Smooth muscle cell (in vitro differentiated cells): ENCODE measurements around the gene ITPA. TPM values are rescaled to one million over a fixed set of nuclear protein-coding genes. Genes with fewer than 3 reads are reported as not detected.

ENCODE experiments used
- DNase-seq: peaks from one replicate; lab custom pipeline; 2025; ENCODE audit not compliant: unreplicated experiment; lab: John Stamatoyannopoulos, UW
- H2AFZ ChIP-seq: fragments of 200-600 bp; sonication (generic); 2 replicates; pipeline ENCODE4 v1.6.0; 2016; ENCODE audit warnings: antibody characterized with exemption, low read depth, mild to moderate bottlenecking
- H3F3A ChIP-seq: fragments of 200-600 bp; sonication (generic); 2 replicates; pipeline ENCODE4 v1.6.0; 2017; ENCODE audit warnings: antibody characterized with exemption, low read depth
- H3K27ac ChIP-seq: fragments of 200-600 bp; sonication (generic); 2 replicates; pipeline ENCODE4 v1.5.1; 2016; ENCODE audit warnings: low read depth, mild to moderate bottlenecking
- H3K27me3 ChIP-seq: fragments of 200-600 bp; sonication (generic); 2 replicates; pipeline ENCODE4 v1.6.1; 2016; ENCODE audit warnings: low read depth, mild to moderate bottlenecking
- H3K36me3 ChIP-seq: fragments of 200-600 bp; sonication (generic); 2 replicates; pipeline ENCODE4 v1.5.1; 2016; ENCODE audit warnings: low read depth
- H3K4me1 ChIP-seq: fragments of 200-600 bp; sonication (generic); 2 replicates; pipeline ENCODE4 v1.5.1; 2016; ENCODE audit warnings: low read depth
- H3K4me2 ChIP-seq: fragments of 200-600 bp; sonication (generic); 2 replicates; pipeline ENCODE4 v1.6.0; 2016; ENCODE audit warnings: mild to moderate bottlenecking
- H3K4me3 ChIP-seq: fragments of 200-600 bp; sonication (generic); 2 replicates; pipeline ENCODE4 v1.5.1; 2016; ENCODE audit warnings: mild to moderate bottlenecking
- H3K79me2 ChIP-seq: fragments of 200-600 bp; sonication (generic); 2 replicates; pipeline ENCODE4 v1.6.0; 2016; ENCODE audit warnings: low read depth, mild to moderate bottlenecking
- H3K9ac ChIP-seq: fragments of 200-600 bp; sonication (generic); 2 replicates; pipeline ENCODE4 v1.6.0; 2016; ENCODE audit warnings: low read depth
- H3K9me3 ChIP-seq: fragments of 200-600 bp; sonication (generic); replicated peaks from 2 replicates; pipeline ENCODE4 v1.5.1; 2016; ENCODE audit warnings: low read depth
- H4K20me1 ChIP-seq: fragments of 200-600 bp; sonication (generic); 2 replicates; pipeline ENCODE4 v1.6.0; 2016; ENCODE audit warnings: low read depth
- WGBS: methylation state at CpG from one replicate; pipeline ENCODE4 v1.1.7; 2016; ENCODE audit warnings: low lambda C conversion rate; 5-methylcytosine and 5-hydroxymethylcytosine counted together
- polyA plus RNA-seq: library from polyadenylated mRNA; unstranded; fragments of >200 nt; fragmentation: Nextera tagmentation; extraction: Ambion mirVana; gene quantifications from 2 replicates; pipeline ENCODE4 v1.2.1, GENCODE V29; 2016
- total RNA-seq: library from RNA; depleted of rRNA; stranded (reverse); fragments of >200 nt; gene quantifications from 2 replicates; pipeline ENCODE4 v1.2.3, GENCODE V29; 2014
- TF ChIP-seq, protein P1 (sequence below): fragments of 200-600 bp; sonication (generic); IDR thresholded peaks from 2 replicates; pipeline ENCODE4 v1.5.1; 2017; ENCODE audit warnings: borderline replicate concordance, mild to moderate bottlenecking, antibody characterized with exemption; ENCODE audit not compliant: insufficient read depth, poor library complexity, severe bottlenecking

Gene ITPA
- total and polyA plus RNA-seq, 2 experiments from 2014 or later: 20.4 to 51.6 TPM

DNA sequence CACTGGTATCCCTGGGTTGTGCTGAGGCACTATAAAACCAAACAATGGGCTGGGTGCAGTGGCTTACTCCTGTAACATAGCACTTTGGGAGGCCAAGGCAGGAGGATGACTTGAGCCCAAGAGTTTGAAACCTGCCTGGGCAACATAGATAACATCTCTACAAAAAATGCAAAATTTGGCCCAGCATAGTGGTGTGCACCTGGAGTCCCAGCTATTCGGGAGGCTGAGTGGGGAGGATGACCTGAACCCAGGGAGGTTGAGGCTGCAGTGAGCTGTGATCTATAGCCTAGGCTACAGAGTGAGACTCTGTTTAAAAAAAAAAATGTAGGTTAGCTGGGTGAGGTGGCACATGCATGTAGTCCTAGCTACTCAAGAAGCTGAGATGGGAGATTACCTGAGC is 37.4 kb downstream of the ITPA start:
- Histone ChIP-seq H2AFZ (no peak overlapping the region), H3K27me3 (peaks cover 26% of the 10 kb centered on the region), H3K9me3 (no peaks in the 10 kb centered on the region), H3K4me2 (no peak overlapping the region), H4K20me1 (peaks cover 16% of the 10 kb centered on the region), H3K79me2 (no peaks in the 10 kb centered on the region), H3K4me3 (no peak overlapping the region), H3K9ac (no peak overlapping the region), H3F3A (peaks cover 6% of the 10 kb centered on the region), H3K27ac (no peak overlapping the region), H3K36me3 (no peaks in the 10 kb centered on the region), H3K4me1 (peaks cover 7% of the 10 kb centered on the region)
- no peak for DNase-seq
- TF ChIP-seq, protein P1, sequence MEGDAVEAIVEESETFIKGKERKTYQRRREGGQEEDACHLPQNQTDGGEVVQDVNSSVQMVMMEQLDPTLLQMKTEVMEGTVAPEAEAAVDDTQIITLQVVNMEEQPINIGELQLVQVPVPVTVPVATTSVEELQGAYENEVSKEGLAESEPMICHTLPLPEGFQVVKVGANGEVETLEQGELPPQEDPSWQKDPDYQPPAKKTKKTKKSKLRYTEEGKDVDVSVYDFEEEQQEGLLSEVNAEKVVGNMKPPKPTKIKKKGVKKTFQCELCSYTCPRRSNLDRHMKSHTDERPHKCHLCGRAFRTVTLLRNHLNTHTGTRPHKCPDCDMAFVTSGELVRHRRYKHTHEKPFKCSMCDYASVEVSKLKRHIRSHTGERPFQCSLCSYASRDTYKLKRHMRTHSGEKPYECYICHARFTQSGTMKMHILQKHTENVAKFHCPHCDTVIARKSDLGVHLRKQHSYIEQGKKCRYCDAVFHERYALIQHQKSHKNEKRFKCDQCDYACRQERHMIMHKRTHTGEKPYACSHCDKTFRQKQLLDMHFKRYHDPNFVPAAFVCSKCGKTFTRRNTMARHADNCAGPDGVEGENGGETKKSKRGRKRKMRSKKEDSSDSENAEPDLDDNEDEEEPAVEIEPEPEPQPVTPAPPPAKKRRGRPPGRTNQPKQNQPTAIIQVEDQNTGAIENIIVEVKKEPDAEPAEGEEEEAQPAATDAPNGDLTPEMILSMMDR: no peak
- 92% methylated on average over 1 of the region's 1 CpG for WGBS

DNA sequence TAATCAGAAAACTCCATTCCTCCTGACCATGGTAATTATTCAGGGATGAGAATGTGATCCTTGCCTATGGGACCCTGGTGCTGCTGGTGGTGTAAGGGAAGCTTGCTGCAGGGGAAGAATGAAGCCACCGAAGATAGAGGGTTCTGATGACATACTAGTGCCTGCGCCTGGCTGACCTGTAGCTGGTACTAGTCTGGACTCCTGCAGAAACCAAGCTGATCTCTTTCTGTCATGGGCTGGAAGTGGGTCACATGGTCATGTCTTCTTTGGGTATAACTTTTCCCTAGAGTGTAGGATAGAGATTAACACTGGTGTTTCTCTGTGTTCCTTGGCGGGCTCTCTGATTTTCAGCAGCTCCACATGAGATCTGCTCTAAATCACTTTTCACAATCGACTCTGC is 38.3 kb downstream of the ITPA start:
- H3K27ac ChIP-seq: no peak overlapping the region
- no peak overlapping the region for H3K9ac ChIP-seq
- H4K20me1 ChIP-seq: peaks cover 16% of the 10 kb centered on the region
- no peak overlapping the region for H3K4me2 ChIP-seq
- no peaks in the 10 kb centered on the region for H3K36me3 ChIP-seq
- H3K79me2 ChIP-seq: no peaks in the 10 kb centered on the region
- H3K4me3 ChIP-seq: no peak overlapping the region
- H3K4me1 ChIP-seq: peaks cover 7% of the 10 kb centered on the region
- TF ChIP-seq, protein P1: no peak
- H3F3A ChIP-seq: peaks cover 6% of the 10 kb centered on the region
- 72% methylated on average over 4 of the region's 4 CpGs for WGBS
- DNase-seq: no peak
- no peaks in the 10 kb centered on the region for H3K9me3 ChIP-seq
- peaks cover 26% of the 10 kb centered on the region for H3K27me3 ChIP-seq
- no peak overlapping the region for H2AFZ ChIP-seq

DNA sequence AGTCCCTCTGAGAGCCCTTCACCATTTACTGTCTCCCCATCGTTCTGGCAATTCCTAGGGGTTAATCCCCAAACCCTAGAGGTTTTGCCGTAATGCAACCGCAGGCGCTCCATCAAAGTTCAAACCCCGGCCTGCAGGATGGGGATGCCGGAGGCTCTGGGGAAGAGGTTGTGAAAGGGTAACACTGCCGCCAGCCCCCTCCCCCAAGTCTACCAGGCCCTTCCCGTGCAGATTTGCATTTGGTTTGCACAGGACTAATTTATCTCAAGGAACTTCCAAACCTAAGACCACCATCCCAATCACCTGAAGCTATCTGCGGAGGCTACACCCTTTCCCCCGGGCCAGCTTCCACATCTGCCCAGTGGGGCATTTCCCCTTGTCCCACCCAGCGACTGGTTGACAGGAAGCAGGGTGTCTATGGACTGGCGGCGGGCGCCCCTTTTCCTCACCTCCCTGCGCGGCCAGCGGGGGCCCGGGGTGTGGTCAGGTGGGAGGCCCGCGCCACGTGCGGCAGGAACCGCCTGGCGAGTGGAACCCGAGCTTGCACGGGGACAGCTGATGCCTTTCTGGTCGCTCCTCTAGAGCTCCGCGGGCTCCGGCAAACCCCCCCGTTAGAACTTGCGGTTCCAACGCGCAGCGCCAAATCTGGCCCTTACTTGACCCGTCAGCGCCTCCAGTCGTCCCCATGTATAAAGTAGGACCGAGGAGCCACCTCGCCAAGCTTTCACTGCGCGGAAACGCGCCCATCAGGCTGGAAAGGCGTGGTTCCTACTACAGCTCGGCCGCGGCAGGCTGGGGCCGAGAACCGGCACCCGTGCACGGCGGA is 39.1 kb downstream of the ITPA start:
- no peak overlapping the region for H2AFZ ChIP-seq
- peak overlapping the region; percentile 85 for H3K4me2 ChIP-seq

More for the DNA sequence above, 39.1 kb downstream of the ITPA start:
- DNase-seq: no peak
- H4K20me1 ChIP-seq: peaks cover 16% of the 10 kb centered on the region
- no peaks in the 10 kb centered on the region for H3K79me2 ChIP-seq
- no peak overlapping the region for H3K27ac ChIP-seq
- H3F3A ChIP-seq: peaks cover 6% of the 10 kb centered on the region
- no peaks in the 10 kb centered on the region for H3K36me3 ChIP-seq
- 14% methylated on average over 53 of the region's 53 CpGs for WGBS
- H3K27me3 ChIP-seq: peaks cover 26% of the 10 kb centered on the region
- peaks cover 7% of the 10 kb centered on the region for H3K4me1 ChIP-seq
- H3K9me3 ChIP-seq: no peaks in the 10 kb centered on the region
- TF ChIP-seq, protein P1: no peak
- no peak overlapping the region for H3K9ac ChIP-seq
- peak overlapping the region; percentile 38 for H3K4me3 ChIP-seq
